Measurements from ENCODE around the gene SLC6A4.
A peak's percentile ranks its signal among the peaks of the same experiment; 100 is the strongest.
"Not testable (repeated sequence)": the region's sequence is repeated elsewhere in the genome, so short reads cannot be mapped to it uniquely, and the experiment has no call there.

The SLC6A4 gene

GRCh38 chr17:30217746-30218245 lies 17.7 kb downstream of the SLC6A4 start:
- no peak for FAIRE-seq

GRCh38 chr17:30217054-30217453 lies 18.4 kb downstream of the SLC6A4 start:
- no peak for FAIRE-seq

- no peak for FAIRE-seq
Observed at GRCh38 chr17:30212750-30213149, 22.7 kb downstream of the SLC6A4 start.

GRCh38 chr17:30211371-30211770 lies 24.1 kb downstream of the SLC6A4 start:
- no peak for FAIRE-seq

DNA sequence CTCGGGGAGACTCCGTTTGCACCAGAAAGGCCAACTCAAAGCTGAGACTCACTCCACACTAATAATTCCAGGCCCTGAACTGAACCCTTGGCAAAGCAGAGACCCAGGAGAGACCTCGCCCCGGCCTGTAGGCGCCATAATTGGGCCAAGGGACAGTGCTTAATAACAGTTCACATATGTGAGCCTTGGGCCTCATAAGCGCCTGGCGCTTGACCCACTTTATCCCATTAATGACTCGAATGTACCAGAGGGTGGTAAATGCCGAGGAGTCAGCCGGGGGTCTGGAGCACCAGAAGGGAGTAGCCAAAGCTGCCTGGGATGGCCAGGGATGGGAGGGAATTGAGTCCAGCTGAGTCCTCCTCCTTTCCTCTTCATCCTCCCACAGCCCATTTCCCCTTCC lies 24.6 kb downstream of the SLC6A4 start:
- FAIRE-seq = no peak

- no peak for FAIRE-seq
Observed at GRCh38 chr17:30210366-30210765, 25.1 kb downstream of the SLC6A4 start.

GRCh38 chr17:30209930-30210329 lies 25.6 kb downstream of the SLC6A4 start:
- no peak for FAIRE-seq

- no peak for FAIRE-seq
Observed at GRCh38 chr17:30208214-30208613, 27.3 kb downstream of the SLC6A4 start.

DNA sequence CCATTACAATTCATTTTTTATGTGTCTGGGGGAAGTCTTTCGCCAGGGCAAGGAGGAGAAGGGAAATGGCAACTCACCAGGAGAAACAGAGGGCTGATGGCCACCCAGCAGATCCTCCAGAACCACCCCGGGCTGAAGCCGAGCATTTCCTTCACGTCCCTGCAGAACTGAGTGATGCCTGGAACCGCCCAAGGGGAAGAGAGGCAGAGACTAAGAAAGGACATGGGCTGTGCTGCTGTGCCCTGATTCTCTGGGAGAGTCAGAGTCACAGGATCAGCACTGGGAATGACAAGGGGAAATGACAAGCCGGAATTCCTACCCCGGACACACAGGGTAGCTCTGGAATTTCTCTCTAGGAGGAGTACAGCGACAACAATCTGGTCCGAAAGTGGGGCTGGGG lies 27.8 kb downstream of the SLC6A4 start:
- no peak for FAIRE-seq

DNA sequence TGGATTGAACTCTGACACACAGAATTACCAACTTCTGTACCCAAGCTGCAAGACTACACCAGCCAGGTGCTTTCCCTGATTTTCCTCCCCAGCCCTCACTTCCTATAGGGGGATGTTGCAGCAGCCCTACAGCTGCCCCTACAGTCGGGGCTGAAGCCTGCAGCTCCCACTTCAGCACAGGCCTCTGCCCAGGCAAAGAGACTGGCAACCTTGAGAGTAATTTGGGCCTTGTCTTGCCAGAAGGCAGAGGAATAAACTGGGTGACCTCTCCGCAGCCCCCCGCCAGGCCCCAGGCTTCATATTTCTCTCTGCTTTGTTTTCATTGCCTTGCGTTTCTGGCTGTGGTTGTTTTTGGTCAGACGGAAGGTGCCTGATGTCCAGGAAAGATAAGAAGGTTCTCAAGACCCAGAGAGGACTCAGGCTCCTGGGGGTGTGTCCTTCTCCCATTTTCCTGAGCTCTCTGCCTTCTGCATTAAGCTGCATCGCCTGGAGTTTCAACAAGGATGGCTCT lies 32.0 kb downstream of the SLC6A4 start:
- FAIRE-seq = no peak

DNA sequence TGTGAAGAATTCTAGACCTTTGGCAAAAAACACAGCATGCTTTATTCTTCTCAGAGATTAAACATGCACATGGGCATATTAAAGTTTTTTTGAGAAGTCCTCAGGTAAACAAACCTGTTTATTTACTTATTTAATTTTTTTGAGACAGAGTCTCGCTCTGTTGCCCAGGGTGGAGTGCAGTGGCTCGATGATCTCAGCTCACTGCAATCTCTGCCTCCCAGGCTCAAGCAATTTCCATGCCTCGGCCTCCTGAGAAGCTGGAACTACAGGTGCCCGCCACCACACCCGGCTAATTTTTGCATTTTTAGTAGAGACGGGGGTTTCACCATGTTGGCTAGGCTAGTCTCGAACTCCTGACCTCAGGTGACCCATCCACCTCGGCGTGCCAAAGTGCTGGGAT lies 34.8 kb downstream of the SLC6A4 start:
- FAIRE-seq = not testable (repeated sequence)

- no peak for FAIRE-seq
Observed at GRCh38 chr17:30200106-30200505, 35.4 kb downstream of the SLC6A4 start.

DNA sequence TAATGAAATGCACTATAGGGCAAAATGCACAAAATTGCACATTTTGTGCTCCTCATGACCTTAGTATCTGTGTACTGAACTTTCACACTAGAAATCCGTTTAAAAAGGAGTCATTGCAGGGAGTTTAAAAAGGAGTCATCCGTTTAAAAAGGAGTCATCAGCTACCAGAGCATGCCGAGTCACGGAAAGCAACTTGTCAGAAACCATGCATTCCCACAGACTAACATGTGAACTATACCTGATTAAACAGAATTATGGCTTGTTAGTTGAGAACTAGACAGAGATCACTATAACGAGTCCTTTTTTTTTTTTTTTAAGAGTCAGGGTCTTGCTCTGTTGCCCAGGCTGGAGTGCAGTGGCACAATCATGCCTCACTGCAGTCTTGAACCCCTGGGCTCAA lies 35.9 kb downstream of the SLC6A4 start:
- FAIRE-seq = no peak

- FAIRE-seq = no peak
Observed at GRCh38 chr17:30197416-30197815, 38.1 kb downstream of the SLC6A4 start.

GRCh38 chr17:30196504-30196903 lies 39.0 kb downstream of the SLC6A4 start:
- no peak for FAIRE-seq

DNA sequence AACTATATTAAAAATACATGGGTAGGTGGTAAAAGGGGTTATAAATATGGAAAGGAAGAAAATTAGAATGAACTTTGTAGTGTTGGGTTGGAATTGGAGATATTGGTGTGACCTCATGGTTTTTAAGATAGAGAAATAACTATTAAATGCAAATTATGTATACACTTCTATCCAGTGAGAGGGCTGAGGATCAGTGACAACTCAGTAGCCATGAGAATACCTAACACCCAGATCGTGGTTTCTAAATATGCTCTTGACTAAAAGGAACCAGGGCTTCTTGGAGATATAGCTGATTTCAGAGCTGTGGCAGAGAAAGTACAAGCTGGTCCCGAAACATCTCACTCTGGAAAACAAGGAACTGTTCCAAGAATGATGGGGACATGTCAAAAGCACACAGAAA lies 44.4 kb downstream of the SLC6A4 start:
- FAIRE-seq = no peak

GRCh38 chr17:30188211-30188939 lies 47.1 kb downstream of the SLC6A4 start:
- FAIRE-seq = no peak

DNA sequence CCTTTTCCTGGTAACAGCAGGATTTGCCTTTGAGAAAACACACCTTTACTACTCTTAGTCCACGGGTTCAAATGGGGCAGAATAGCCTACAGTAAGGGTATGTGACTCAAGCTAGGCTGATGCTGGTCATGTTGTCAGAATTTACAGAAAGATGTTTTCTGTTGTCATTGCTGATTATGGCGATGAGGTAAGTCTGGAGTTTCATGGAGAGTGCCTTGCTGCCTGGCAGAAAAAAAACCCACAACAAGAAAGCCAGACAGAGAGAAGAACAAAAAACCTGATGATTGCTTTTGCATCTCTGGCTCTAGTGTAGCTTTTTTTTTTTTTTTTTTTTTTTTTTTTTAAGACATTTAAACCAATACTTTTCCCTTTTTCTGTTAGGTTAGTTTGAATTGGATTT lies 47.9 kb downstream of the SLC6A4 start:
- FAIRE-seq = peak; percentile 23

DNA sequence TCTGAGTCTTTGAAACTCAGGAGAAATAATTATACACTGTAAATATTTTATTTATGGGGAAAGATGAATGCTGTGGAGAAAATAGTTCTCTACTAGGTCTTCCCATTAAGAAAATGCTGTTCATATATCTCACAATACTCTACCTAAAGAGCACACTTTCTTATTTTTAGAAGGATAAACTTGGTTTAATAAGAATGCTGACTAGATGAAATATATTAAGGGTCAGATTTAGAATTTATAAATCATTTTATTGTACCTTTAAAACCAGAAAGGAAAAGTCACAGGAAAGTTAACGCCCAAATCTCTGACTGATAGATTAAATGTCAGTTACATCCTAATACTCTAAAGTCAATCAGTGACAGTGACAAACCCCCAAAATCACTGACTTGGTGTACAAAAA lies 48.7 kb downstream of the SLC6A4 start:
- peak; percentile 13 for FAIRE-seq

- no peak for FAIRE-seq
Observed at GRCh38 chr17:30176855-30177254, 58.6 kb downstream of the SLC6A4 start.

- peak; percentile 52 for FAIRE-seq
Observed at GRCh38 chr17:30174556-30174955, 60.9 kb downstream of the SLC6A4 start.

- no peak for FAIRE-seq
Observed at GRCh38 chr17:30173649-30174048, 61.8 kb downstream of the SLC6A4 start.

DNA sequence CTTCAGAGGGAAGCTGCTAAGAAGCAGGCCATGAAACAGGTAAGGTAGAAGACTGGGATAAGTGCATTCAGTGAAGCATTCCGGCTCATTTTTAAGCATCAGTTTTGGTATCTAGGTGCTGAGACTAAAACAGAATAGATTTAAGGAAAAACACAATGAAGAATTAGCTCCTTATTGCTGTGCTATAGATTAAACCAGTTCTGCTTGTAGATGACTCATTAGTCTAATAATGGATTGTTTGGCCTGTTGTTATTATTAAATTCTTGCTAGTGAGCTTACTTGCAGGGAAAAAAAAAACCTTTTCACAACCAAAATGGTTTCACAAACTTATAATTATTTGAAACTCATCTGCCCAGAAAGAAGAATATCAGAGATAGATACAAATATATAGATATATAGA lies 62.9 kb downstream of the SLC6A4 start:
- FAIRE-seq = no peak

DNA sequence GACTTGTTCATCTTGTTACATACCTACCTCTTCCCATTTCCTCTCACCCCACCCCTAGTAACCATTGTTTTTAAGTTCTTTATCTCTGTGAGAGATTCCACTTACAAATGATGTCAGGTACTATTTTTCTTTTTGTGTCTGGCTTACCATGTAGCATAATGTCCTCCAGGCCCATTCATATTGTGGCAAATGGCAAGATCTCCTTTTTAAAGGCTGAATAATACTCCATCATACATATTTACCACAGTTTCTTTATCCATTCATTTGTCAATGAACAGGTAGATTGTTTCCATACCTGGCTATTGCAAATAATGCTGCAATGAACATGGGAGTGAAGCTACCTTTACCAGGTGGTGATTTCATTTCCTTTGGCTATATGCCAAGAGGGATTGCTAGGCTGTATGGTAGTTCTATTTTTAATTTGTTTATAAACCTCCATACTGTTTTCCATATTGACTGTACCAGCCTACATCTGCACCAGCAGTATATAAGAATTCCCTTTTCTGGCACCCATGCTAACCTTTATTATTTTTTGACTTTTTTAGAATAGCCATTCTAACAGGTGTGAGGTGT lies 65.0 kb downstream of the SLC6A4 start:
- no peak for FAIRE-seq

GRCh38 chr17:30165960-30166359 lies 69.5 kb downstream of the SLC6A4 start:
- peak; percentile 28 for FAIRE-seq

Data from G401.6 (cell line).